Activated CD8-positive, alpha-beta memory T cell treated with anti-CD3 and anti-CD28 coated beads, Interleukin-2, amount 50 U/mL, for 24 hours (primary cell): ENCODE data around the gene SAMD7.
A peak's percentile ranks its signal among the peaks of the same experiment; 100 is the strongest.

Experiments
- DNase-seq: peaks from one replicate; pipeline ENCODE4 v3.0.0-alpha.2; 2020; ENCODE audit errors: extremely low read depth

Gene SAMD7

DNA sequence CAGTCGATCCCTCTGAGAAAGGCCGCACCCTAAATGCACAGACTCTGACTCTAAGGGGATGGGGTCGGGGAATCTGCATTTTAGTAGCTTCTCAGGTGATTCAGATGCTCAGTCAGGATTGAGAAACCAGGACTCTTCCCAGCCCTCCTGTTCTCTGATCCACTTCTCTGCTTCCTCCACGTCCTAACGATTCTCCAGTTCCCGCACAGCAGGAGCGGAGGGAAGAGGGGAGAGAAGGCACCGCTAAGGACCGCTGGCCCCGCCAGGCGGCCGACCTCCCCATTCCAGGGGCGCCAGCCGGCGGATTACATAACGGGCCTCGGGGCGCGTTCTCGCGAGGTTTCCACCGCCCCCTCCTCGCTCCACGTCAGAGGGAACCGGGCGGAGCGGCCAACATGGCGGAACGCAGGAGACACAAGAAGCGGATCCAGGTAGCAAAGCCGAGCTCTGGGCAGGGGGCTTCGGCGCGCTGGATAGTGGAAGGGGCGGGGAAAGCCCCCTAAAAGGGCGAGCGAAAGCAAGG lies 55.1 kb downstream of the SAMD7 start, which contains the start of gene SEC62:
TSS of gene SEC62 (plus strand) at position 380 of the 523 bp plus-strand sequence. CDS start at position 396, 16 bp downstream.
- peak; percentile 86 for DNase-seq

DNA sequence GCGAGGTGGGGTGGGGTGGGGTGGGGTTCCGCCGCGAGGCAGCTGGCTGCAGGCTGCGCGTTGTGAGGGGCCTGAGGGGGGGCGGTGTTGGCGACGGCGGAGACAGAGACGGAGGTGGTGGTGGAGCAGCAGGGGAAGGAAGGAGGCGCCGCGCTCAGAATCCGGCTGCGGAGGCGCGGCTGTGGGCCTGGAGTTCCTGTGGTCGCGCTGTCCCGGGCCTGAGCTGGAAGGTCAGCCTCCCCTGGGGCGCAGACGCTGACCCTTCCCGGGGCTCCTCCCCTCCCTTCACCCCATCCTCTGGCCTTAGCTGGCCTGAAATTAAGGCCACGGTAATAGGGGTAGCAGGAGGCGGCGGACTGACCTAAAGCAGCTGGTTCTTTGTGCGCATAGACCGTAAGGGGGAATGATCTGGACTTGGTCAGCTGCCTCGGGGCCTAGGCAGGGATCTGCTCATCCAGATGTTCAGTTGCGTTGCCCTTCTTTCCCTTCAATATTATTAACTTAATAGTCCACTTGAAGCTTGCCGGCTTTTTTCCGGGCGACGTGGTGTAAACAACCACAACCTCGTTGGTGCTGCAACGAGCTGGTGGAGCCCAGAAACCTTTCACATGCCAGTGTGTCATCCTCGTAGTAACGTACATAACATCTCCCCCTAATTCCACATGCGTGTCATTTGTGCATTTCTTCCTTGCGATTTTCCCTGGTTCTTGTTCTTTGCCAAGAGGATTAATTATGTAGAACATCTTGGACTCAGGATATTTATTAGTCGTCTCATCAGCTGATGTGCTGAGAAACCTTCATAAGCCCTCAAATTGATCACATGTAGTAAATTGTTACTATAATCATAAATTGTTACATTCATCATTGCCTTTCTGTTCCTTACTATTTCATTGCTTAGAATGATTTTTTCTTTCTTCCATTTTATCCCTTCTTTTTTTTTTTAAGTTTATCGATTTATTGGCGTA lies 55.9 kb downstream of the SAMD7 start:
- no peak for DNase-seq

DNA sequence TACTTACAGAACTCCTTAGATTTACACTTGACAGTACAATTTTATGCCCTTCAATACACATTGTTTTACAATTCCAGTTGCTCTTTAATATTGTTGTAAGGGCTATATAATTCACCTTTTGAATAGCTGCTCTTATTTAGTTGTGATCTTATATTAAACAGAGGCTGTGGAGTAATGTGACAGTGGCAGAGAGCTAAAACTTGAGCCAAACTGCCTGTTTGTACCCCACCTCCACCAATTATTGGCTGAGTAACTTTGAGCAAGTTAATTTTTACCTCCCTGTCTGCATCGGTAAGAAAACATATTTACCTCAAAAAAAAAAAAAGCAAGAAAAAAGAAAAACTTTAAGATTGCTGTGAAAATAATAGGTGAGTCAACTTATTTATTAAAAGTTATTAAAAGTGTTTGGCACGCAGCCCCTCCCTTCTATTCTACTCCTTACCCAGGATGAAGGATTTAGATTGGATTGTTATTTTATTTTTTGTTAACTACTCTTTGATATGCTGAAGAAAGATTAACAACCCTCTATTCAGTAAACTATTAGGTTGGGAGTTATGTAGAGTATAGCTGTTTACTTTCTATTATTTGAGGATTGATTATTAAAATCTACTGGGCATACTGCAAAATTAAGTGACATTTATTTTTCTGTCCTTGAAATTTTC lies 57.0 kb downstream of the SAMD7 start:
- no peak for DNase-seq

DNA sequence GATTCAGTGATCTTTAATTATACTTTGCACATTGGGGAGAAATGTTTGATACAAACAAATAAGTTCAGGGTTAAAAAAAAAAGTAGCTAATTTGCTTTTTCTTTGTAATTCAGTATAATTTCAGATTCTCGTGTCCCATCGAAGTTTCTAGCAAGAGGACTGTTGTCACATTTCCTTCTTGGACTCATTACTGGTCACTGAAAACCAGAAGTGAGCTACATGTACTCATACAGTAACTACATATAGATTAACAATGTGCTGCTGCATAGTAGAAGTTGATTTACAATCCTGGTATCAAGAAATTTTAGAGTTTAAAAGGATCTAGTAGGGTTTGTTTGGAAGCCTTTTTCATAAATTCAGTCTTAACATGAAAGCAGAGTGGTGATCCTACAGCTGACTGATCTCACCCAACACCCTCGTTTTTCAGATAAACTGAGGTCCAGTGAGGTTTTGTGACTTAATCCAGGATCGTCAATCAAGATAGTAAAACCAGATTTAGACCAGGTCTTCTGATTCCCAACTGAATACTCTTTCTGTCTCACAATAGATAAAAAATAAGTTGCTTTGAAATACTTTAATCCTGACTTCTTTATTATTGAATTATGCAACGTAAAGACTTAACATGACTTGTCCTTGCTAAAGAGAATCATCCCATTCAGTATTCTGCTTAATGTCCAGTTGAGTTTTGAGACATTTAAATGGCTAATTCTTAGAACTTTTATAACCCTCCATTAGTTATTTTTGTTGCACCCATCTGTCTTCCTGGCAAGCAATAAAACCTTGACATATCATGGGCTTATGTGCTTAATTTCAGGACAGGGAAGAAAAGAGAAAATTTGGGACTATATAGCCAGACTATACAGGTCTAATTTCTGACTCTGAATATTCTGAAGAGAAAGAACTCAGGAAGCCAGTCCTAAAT lies 58.1 kb downstream of the SAMD7 start:
- no peak for DNase-seq

DNA sequence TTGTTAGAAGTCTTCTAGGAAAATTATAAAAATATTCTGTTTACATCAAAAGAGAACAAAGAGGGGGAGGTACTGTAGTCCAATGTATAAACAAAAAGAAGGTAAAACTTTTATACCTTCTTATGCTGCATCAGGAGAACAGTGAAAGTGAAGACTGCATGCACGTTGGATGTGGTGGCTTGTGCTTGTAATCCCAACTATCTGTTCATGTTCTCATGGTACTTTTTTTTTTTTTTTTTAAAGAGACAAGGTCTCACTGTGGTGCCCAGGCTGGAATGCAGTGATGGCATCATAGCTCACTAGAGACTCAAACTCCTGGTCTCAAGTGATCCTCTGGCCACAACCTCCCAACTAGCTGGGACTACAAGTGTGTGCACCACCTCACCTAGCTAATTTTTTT lies 59.5 kb downstream of the SAMD7 start:
- DNase-seq = no peak

DNA sequence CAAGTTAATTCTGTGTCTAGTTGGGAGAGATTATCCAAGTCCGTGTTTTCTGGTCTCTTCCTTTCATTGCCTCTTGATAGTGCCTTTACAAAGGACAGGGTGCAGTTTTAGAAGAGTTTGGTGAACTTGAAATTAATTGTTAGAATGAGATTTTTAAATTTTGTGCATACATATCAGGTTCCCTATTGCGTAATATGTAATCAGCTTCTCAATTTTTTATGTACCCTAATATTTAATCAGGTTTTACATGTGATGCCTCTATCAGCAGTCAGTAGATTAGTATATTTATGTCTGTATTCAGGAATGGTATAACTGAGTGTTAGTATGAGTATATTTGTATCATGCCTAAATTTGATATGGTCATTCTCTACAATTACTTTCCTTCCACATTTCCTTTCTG lies 60.1 kb downstream of the SAMD7 start:
- no peak for DNase-seq

DNA sequence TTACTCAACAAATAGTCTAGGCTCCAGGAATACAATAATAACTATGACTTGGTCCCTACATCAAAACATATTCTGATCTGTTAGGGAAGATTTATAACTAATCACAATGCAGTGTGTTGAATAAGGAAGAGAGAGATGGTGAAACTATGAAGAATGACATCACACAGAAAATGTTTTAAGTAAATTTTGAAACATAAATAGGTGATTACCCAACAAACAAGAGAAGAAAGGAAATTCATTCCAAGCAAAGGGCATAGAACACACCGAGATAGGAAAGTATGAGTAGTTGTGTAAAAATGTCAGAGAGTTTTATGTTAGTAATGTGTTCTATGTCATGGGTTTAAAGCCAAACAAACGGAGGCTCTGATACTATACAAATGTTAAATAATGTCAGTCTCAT lies 68.7 kb downstream of the SAMD7 start:
- no peak for DNase-seq

DNA sequence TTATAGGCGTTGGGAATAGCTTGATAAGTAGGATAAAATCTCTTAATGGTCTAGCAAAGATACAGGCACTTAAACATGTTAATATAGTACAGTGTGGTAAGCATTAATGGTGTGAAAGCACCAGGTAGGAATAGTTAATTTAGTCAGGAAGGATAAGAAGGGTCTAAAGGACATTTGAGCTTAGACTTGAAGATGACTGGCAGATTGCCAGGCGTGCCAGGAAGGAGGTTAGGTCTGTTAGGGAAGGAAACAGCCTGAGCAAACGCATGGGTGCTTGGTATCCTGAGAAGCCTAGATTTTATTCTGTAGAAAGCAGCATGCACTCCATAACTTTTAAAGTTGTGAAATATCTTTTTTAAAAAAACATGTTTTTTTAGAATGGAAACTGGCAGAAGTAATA lies 72.9 kb downstream of the SAMD7 start:
- DNase-seq = no peak
